HG03103 (cell line): ENCODE measurements around the gene SEMA4D.

Experiments
- ATAC-seq: cut with Tn5 transposase; IDR thresholded peaks from one replicate; pipeline ENCODE4 v1.9.1; 2021; ENCODE audit warnings: low read depth; ENCODE audit not compliant: unreplicated experiment

The SEMA4D gene

DNA sequence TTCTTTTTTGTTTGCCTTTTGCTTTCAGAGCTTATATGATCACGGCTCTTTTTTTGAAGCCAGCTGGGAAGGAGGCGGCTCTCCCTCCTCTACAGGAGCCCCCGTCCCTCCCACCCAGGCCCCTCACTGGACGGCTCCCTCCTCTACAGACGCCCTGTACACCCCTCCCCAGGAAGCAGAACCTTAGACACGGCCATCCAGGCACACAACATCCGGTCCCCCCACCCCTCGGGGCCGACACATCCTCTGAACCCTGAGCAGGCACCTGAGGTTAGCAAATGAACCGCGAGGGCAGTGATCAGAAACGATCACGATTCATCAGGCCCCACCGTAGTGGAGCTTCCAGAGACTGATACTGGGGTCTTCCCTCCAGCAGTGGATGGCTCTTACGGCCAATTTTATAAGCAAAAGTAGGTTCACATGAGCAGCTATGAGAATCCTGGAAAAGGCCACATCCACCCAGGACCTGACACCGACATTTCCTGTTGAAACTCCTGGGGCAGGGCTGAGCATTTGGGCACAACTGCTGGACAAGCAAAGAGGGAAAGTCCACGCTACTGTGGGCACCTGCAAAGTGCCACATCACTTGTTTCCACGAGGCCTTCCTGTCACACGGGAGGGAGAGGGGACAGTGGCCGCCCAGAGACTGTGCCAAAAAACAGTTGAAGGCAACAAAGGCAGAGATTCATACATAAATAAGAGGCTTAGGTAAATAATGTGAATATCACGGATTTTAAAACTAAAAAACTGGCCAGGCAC lies 78.9 kb downstream of the SEMA4D start:
- peak; percentile 51 for ATAC-seq

DNA sequence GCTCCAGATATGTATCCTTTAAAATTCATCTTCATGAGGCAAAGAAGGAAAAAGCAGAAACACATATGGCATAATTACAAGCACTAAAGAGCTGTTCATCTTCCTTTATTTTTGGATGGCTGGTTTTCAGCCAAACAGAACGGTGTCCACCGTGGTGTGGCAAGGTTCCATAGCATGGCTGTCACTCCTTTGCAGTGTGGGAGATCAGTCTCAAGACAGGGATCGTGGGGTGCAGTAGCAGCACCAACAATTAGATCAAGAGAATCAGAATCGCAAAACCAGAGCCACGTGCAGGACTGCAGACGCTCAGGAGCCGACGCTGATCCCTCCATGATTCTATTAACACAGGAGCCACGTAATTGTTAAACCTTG lies 79.5 kb downstream of the SEMA4D start:
- ATAC-seq = no peak

DNA sequence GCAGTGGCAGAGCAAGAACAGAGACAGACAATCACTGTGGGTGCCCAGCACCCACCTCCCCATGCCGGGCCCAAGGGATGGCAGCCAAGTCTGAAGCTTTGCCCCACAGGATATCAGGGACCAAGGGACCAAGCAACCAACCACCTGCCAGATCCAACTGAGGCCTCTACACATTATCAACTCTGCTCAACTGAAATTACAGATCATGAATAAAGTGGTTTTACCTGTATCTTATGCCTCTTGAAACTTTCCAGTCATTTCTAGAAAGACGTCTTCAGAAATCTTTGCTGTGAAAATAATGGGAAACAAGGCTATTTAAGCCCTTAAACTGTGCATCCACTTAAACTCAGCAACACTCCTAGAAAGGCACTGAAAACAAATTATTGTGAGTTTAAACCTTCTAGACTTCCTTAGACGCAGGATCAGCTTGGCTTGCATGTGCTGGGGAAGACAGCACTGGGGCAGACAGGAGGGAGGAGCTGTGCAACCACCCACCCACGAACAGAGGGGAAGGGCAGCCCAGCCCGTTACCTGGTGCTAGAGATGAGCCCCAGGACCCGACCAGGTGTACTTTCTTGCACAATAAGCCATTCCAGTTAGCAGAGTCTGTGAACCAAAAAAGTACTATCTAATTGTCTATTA lies 80.0 kb downstream of the SEMA4D start:
- ATAC-seq = peak; percentile 39

DNA sequence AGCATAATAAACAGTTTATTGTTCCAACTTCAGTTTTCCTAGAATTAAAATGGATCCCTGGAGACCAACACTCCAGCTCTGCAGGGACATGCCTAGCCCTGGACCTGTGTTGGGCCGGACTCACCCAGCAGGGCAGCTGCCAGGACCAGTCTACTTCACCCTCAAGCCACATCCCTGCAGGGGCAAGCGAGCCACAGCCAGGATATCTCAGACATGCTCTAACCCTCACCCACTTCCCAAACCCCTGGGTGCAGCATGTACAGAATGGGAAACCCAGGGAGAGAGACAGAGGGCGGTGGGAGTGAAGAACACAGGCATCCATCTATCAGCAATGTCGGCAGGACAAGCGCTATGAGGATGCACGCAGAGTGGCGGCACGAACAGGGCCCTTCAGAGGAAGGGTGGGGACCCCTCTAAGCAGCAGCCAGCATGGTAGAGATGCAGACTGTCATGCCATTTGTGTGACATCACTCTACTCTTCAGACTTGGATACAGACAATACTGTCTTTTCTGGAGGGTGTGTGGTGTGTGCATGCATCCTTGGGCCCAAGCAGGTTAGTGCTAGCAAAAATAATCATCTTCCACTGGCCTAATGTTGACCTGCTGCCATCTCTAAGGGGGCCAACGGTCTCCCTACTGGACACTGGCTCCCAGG lies 83.1 kb downstream of the SEMA4D start:
- no peak for ATAC-seq

DNA sequence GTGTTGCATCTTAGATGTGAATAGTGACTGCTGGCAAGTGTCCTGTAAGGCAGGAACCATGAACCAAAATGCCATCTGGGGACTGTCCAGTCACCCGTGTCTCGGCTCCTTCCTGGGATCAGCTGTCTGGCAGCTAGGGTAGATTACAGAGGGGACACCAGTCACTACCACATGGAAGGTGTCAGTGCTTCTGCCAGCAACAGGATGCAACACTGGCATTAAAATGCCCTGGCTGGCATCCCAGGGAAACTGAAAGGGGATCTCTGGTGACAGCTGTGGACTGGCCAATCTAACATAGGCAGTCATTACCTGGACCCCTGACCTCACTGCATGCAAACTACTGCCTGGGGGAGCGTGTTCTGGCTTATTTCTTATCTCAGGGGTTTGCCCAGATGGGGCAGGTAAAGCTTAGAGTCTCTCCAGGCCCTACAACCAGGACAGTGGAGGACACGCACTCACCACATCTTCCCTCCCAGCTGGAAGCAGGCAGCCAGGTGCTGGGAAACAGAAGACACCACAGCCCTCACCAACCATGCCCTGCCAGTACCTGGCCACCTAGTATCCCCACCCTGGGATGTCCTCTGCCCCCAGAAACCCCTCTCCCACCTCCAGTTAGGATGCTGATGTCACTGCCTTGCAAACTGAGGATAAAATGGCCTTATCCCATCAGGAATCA lies 83.8 kb downstream of the SEMA4D start:
- no peak for ATAC-seq

DNA sequence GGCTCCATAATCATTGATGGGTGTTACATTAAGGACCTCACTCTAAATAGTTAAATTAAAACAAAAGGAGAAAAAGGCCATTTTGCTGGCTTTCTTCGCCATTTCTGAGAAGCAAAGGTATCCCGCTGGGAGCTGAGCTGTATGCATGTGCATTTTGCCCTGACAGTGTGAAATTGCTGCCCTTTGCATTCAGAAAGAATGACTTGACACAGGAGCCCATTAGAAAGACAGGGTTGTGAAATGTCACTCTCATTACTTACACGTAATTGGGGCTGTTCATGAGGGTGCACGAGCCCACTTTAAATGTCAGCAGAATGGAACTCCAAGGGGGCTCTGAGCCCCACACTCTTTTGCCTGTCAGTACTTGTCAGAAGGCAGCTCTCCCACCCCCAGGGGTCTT lies 85.0 kb downstream of the SEMA4D start:
- no peak for ATAC-seq

DNA sequence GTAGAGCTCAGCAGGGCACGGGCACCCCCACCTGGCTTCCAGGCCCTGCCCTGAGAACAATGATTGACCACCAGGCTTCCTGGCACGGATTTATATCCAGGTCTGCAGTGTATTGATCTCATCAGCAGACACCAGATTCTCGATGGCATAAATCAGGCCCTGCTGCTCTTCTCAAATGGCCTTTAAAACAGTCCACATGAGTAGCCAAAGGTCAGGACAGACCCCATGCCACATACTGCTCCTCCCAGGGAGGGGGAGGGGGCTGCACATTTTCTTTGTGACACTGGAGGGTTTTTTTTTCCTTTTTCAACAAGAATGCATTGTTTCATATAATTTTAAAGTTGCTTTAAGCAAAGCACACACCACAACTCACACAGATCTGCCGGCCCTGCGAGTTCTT lies 85.4 kb downstream of the SEMA4D start:
- no peak for ATAC-seq

DNA sequence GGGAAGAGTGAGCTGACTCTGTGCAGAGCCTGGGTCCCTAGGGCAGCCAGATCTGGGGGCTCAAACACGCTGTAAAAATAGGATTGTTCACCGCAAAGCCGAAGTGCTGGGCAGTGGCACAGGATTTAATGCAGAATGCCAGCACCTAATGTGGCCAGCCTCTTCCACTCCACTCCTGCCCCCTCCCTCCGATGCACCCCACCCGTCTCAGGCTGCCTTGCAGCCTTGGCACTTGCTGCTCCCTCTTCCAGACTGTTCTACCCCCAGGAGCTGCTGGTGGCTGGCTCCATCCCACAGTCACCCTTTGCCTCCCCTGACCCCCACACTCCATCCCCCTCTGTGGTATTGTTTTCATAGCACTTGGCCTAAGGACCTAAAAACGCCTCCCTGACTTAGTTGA lies 86.2 kb downstream of the SEMA4D start:
- no peak for ATAC-seq

DNA sequence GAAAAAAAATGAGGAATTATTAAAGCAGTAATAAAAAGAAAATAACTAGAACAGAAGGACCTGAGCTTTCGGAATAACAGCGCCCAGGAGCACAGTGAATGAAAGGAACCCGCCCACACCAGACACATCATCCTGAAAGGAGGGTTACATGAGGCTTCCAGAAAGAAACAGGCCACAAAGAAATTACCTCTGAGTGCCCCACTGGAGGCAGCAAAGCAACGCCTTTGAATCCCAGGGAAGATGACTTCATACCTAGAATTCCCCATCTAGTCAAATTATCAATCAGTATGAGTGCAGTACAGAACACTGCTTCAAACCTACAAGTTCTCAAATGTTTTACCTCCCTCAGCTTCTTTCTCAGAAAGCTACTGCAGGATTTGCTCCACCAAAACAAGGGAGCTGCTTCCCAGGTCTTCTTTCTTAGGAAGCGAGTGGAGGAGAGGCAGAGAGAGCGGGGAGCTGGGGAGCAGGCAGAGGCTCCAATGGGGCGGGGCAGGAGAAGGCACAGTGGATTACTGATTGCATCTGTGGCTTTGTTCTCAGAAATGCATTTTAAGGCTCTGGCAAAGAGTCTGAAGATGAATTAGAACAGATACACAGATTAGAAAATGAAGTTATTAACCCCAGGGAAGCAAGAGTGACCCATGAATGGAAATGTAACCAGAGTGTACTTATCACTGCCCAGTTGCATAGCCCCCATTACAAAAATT lies 87.1 kb downstream of the SEMA4D start:
- ATAC-seq = peak; percentile 39

DNA sequence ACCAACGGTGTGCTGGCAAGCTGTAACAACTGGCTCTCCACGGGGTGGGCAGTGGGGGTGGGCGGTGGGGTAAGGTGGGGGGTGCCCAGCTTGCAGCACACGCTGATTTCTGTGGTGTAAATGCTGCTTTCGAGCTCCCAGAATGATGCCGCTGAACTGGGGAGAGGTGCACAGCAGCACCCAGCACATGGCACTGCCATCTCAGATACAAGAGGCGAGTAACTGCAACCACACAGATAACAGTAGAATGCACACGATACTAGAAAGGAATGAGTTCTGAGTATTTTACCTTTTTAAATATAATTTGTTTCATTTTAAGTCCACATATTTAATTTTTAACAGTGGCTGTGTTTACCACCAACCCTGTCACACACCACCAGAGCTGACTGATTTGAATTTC lies 87.9 kb downstream of the SEMA4D start:
- no peak for ATAC-seq

DNA sequence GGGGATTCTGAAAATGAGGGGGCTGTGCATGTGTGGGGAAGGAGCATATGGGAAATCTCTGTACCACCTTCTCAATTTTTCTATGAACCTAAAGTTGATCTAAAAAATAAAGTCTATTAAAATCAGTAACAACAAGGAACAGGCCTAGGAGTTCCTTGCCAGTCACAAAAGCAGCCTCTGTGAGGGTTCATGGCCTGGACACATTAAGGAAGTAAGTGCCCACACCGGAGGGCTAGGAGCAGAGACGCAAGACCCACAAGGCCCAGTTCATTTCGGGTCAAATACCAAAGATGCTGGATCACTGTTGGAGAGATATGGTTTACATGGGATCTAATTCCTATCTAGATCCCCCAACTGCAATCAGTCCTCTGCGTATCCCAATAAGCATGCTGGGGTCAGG lies 88.4 kb downstream of the SEMA4D start:
- ATAC-seq = no peak

DNA sequence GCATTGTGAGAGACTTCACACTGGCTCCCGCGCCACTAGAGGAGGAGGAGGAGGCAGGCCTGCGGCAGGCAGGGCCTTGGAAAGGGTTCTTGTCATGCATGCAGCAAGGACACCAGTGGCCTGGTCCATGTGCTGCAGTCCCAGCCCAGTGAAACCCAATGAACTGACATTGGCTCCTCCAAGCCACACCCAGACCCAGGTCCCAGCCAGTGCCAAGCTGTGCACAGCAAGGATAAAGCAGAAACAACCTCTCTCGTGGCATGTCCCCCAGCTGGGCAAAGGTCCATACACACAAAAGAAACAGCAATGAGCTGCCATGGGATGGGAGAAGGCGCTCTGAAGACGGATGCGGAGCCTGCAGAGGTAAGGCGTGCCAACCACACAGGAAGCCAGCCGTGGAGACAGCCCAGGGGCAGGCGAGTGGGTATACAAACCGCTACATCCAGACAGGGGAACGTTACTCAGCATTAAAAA lies 89.2 kb downstream of the SEMA4D start:
- ATAC-seq = no peak

DNA sequence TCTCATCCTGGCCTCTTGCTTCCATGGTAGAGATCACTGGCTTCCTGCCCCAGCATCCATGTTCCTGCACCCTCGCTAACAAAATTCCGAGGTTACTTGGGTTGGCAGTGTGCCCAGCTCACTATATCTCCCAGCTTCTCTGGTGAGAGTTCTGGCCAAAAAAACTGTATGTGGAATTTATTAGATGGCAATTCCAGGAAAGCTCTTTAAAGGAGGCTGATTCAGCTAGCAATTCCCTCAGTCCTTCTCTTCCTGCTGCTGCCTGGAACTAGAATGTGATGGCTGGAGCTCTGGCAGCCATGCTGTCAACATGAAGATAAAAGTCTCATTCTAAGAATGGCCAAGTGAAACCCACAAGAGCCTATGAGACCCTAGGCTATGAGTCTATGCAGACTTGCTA lies 90.8 kb downstream of the SEMA4D start:
- no peak for ATAC-seq

DNA sequence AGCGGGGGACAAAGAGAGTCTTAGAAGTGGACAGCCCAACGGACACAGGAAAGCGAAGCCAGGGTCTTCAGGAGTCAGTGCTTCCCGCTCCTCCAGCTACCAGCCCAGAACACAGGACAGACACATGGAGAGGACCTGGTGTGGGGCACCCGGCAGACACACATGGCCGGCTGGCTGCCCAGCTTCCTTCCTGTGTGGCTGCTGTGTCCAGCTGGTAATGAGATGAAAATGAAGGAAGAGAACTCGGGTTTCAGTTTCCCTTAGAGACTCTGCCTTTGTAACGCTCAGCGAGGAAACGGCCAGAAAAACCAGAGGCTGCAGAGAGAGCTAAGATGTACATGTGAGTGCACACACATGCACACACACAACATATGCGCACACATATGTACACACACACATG lies 92.1 kb downstream of the SEMA4D start:
- ATAC-seq = peak; percentile 49

DNA sequence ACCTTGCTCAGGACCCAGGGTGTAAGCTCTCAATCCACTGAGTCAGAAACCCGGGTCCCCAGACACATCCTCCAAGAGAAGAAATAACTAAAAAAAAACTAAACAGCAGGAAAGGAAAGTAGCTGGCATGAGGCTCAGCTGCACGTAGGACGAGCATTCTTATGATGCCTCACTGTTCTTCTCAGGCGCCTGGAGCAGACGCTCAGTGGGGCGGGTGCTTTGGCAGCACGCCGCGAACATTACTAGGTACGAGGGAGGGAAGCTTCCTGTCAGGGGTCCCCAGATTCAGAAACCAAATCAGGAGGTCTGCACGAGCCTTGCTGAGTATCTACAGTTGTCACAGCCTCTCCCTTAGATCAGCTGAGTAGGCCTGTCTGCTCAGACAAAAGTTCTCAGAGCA lies 93.8 kb downstream of the SEMA4D start:
- no peak for ATAC-seq

DNA sequence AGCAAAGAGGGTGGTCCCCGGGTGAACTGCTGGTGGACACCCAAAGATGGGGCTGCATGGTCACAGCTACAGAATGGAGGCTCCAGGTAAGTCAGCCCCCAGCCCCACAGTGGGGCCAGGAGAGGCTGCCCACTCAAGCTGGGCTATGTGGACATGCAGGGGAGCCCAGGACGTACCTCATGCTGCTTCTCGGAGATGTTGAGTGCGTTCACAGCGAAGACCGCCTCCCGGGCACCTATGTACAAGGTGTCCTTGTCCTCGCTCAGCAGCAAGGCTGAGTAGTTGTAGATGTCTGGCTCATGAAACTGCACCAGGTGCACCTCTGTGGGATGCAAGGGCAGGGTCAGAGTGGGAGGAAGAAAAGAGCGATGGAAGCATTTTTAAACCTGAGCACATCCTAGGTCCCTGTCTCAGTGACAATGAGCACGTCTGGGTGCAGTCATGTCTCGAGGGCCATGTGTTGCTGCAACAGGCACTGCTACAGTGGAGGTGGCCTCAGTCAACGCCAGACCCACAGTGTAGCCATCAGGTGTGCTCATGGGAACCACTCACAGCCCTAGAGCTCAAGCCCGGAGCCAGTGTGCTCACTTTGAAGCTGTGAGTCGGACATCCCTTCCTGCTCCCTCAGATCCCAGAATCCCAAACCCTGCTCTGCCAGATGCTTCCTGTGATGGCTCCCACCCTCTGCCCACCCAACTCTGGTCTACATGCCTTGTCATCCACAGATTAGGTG lies 95.1 kb downstream of the SEMA4D start:
- no peak for ATAC-seq

DNA sequence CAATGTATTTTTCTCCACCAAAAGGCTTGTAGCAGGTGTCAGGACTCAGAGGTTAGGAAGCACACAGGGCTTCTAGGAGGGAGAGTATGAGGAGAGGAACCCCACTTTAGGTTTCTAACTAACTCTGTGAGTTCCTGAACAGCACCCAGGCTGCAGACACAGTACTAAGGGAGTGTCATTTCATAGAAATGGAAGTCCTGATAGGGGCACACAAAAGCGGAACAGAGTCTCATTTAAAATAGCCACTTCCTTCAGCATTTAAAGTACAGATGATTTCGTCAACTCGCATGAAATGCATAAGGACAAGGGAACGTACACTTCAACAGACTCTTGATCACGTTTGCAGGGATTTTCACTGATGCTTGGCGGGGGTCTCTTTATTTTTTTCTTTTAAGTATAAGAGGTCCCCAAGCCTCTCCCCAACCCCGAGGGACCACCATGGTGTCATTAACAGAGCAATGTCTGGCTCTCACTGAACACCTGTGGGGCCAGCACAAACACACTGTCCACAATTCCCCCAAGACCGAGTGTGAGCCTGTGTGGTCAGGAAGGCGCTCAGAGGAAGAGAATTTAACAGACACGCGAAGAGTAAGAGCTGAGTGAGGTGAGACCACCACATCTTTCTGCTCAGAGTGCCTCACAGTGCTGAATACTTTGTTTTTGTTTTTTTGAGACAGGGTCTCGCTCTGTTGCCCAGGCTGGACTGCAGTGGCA lies 97.4 kb downstream of the SEMA4D start:
- peak; percentile 81 for ATAC-seq

DNA sequence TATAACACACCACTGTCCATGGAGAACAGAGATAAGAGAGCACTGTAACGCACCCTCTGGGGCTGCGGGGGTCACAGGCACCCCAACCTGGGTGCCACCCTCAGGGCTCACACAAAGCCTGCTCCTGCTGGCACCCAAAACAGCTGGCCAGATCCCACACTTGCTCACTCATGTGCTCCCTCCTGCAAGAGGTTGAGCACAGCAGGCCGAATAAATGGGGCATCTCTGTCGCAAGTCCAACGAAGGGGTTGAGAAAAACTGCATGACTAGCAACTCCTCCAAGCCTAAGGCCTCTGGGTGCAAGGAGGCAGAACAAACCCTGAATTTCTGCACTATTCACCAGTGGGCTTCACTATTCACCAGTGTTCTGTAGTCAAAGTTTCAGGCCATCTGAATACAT lies 99.3 kb downstream of the SEMA4D start:
- no peak for ATAC-seq

DNA sequence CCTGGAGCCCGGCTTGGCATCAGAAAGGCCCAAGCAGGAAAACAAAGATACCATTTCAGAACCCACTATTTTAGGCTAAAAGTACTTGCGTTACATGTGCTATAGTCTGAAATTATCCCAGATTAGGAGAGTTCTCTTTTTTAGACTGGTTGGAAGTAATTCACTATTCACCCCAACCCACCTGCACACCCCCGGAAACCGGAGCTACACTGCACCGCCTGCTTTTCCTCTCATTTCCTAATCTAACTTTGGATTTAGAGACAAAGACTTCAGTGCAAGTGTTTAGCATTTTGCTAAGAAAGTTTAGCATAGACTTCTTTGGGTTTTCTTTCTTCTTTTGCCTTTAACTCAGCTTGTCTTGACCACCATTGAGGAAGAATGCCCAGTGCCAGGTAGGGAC lies 100.4 kb downstream of the SEMA4D start:
- no peak for ATAC-seq
